Memory B cell (primary cell): ENCODE data around the gene CDK3.

Source experiments
- ATAC-seq: fragments of 150-1000 bp; cut with Tn5 transposase; 2 replicates; pipeline ENCODE4 v1.10.0; 2021; ENCODE audit warnings: low read depth, mild to moderate bottlenecking, moderate library complexity
- DNase-seq, 2 donors: peaks; one replicate each; pipeline ENCODE4 v3.0.0; 2022; ENCODE audit warnings: low spot score in 2 of 2
- H3K27ac Mint-ChIP-seq: one replicate; pipeline ENCODE4 v1.8.0; 2022; ENCODE audit warnings: mild to moderate bottlenecking, moderate library complexity, mixed read lengths
- H3K27me3 Mint-ChIP-seq: one replicate; pipeline ENCODE4 v1.8.0; 2022; ENCODE audit warnings: mixed read lengths
- H3K36me3 Mint-ChIP-seq: one replicate; pipeline ENCODE4 v1.8.0; 2022; ENCODE audit warnings: mild to moderate bottlenecking, mixed read lengths
- H3K4me1 Mint-ChIP-seq: one replicate; pipeline ENCODE4 v1.8.0; 2022; ENCODE audit warnings: mixed read lengths
- H3K4me3 Mint-ChIP-seq: one replicate; pipeline ENCODE4 v1.8.0; 2022; ENCODE audit warnings: mild to moderate bottlenecking, moderate library complexity, mixed read lengths
- H3K9me3 Mint-ChIP-seq: one replicate; pipeline ENCODE4 v1.8.0; 2022; ENCODE audit warnings: mixed read lengths

Gene CDK3

DNA sequence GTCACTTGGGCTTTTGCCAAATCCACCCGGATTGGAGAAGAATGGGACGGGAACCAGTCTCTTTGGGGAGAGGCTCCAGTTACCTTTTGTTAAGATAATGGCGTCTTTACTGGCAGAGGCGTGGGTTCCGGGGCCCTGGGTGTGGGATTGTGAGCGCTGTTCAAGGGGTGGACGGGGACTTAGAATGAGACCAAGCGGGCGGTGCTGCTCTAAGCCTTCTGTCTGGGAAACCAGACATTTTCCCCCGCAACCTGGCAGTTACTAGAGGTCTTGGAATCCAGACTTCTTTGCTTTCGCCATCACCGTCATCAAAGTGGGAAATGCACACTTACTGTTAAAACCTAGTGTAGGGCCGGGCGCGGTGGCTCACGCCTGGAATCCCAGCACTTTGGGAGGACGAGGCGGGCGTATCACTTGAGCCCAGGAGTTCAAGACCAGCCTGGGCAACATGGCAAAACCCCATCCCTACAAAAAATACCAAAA, 20.9 kb upstream of the CDK3 start:
- Mint-ChIP-seq H3K27ac (peak overlapping the region; percentile 99), H3K36me3 (peaks cover 1% of the 10 kb centered on the region), H3K4me3 (peak overlapping the region; percentile 94), H3K4me1 (peaks cover 12% of the 10 kb centered on the region), H3K27me3 (no peaks in the 10 kb centered on the region), H3K9me3 (no peaks in the 10 kb centered on the region)
- ATAC-seq (peak; percentile 30), DNase-seq (no peak)

DNA sequence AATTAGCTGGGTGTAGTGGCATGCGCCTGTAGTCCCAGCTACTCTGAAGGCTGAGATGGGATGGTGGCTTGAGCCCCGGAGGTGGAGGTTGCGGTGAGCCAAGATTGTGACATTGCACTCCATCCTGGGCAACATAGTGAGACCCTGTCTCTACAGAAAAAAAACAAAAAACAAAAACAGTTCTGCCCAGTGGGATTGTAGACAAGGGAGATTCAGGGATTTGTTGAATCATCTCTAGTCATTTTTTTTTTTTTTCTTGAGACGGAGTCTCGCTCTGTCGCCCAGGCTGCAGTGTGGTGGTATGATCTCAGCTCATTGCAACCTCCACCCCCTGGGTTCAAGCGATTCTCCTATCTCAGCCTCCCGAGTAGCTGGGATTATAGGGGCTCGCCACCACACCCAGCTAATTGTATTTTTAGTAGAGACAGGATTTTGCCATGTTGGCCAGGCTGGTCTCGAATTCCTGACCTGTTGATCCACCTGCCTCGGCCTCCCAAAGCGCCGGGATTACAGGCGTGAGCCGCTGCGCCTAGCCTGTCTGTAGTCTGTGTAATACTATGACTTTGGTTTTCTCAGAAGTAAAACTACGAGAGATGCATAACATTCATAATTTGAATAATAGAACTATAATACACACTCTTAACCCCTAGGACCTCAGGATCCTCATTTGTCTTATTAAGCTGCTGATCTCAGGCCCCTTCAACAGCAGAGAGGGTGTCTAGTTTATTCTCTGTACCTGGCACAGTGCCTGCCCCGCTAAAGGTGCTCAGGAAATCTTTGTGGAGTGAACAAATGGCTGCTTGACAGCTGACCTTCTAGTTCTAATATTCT, 20.3 kb upstream of the CDK3 start:
- H3K27ac Mint-ChIP-seq = peak overlapping the region; percentile 99
- no peak for DNase-seq

DNA sequence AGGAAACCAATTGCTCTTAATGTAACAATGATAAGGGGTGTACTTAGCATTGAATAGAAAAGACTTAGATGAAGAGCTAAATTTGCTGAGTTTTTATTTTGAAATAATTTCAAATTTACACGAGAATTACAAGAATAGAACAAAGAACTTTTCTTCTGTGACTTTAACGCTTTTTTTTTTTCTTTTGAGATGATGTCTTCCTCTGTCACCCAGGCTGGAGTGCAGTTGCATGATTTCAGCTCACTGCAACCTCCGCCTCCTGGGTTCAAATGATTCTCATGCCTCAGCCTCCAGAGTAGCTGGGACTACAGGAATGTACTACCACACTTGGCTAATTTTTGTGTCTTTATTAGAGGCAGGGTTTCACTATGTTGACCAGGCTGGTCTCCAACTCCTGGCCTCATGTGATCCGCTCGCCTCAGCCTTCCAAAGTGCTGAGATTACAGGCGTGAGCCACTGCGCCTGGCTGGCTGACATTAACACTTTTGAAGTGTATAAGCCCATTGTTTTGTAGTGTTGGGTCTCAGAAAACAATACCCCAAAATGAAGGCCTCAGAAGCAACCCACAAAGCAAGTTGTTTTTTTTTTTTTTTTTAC, 19.5 kb upstream of the CDK3 start:
- Mint-ChIP-seq H3K27me3 (no peaks in the 10 kb centered on the region), H3K27ac (peak overlapping the region; percentile 99)
- ATAC-seq = no peak

More for the DNA sequence above, 20.3 kb upstream of the CDK3 start:
- H3K9me3 Mint-ChIP-seq = no peaks in the 10 kb centered on the region
- ATAC-seq = no peak
- H3K27me3 Mint-ChIP-seq = no peaks in the 10 kb centered on the region
- H3K36me3 Mint-ChIP-seq = peaks cover 2% of the 10 kb centered on the region
- peaks cover 12% of the 10 kb centered on the region for H3K4me1 Mint-ChIP-seq
- peak overlapping the region; percentile 94 for H3K4me3 Mint-ChIP-seq

DNA sequence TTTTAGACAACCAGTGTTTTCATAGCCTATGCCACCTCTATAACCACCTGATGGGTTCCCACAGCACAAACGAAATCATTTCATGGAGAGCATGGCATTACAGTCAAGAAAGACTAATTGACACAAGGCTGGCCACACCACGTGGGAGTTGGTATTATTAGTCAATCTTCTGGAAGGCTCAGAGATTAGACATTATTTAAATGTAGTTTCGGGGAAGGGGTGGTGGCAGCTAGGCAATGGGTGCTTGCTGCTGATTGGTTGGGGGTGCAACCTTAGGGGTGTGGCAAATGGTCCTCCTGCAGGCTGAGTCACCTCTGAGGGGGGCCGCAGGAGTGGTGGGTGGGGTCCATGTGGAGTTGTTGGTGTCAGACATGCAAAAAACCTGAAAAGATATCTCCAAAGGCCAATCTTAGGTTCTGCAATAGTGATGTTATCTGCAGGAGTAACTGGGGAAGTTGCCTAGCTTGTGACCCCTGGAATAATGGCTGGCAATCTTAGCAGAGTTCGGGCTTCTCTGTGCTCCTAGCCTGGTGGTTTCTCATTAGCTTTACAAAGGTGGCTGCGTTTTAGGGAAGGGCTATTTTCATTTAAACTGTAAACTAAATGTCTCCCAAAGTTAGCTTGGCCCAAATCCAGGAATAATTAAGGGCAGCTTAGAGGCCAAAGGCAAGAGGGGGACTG, 17.0 kb upstream of the CDK3 start:
- ATAC-seq (no peak), DNase-seq (no peak)
- Mint-ChIP-seq H3K27me3 (no peaks in the 10 kb centered on the region), H3K27ac (no peak overlapping the region), H3K4me1 (peaks cover 5% of the 10 kb centered on the region), H3K9me3 (no peaks in the 10 kb centered on the region), H3K4me3 (no peak overlapping the region), H3K36me3 (peaks cover 2% of the 10 kb centered on the region)

More for the DNA sequence above, 19.5 kb upstream of the CDK3 start:
- Mint-ChIP-seq H3K36me3 (peaks cover 2% of the 10 kb centered on the region), H3K9me3 (no peaks in the 10 kb centered on the region), H3K4me3 (peak overlapping the region; percentile 94), H3K4me1 (peaks cover 7% of the 10 kb centered on the region)
- no peak for DNase-seq

DNA sequence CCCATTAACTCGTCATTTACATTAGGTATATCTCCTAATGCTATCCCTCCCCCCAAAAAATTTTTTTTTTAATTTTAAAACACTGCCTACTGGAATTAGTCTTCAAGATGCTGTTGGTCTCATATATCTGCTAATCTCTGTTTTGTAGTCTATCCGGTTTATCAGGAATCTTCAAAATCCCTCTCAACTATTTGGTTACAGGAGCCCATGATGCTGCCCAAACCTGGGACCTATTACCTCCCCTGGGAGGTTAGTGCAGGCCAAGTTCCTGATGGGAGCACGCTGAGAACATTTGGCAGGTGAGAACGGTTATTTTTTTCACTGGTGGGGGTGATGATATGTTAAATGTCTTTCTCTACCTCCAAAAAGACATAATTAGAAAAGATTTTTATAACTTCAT, 14.7 kb upstream of the CDK3 start:
- H3K4me1 Mint-ChIP-seq = no peaks in the 10 kb centered on the region
- peaks cover 3% of the 10 kb centered on the region for H3K36me3 Mint-ChIP-seq
- no peak overlapping the region for H3K27ac Mint-ChIP-seq
- no peaks in the 10 kb centered on the region for H3K9me3 Mint-ChIP-seq
- ATAC-seq (no peak), DNase-seq (no peak)
- H3K4me3 Mint-ChIP-seq = no peak overlapping the region
- H3K27me3 Mint-ChIP-seq = no peaks in the 10 kb centered on the region

DNA sequence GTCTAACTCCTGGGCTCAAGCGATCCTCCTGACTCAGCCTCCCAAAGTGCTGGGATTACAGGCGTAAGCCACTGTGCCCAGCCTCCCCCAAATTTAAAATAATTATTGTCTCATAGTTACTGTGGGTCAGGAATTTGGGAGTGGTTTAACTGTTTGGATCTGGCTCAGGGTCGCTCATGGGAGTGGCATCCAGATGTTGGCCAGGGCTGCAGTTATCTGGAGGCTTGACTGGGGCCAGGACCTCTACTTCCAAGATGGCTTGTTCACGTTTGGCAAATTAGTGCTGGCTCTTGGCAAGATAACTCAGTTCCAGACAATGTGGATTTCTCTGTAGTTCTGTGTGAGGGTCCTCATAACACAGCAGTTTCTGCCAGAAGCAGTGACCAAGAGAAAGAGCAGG, 13.6 kb upstream of the CDK3 start:
- no peaks in the 10 kb centered on the region for H3K27me3 Mint-ChIP-seq
- no peak for ATAC-seq
- H3K4me3 Mint-ChIP-seq = no peak overlapping the region
- H3K9me3 Mint-ChIP-seq = no peaks in the 10 kb centered on the region
- H3K4me1 Mint-ChIP-seq = peaks cover 2% of the 10 kb centered on the region
- no peak for DNase-seq
- H3K36me3 Mint-ChIP-seq = peaks cover 3% of the 10 kb centered on the region
- no peak overlapping the region for H3K27ac Mint-ChIP-seq

DNA sequence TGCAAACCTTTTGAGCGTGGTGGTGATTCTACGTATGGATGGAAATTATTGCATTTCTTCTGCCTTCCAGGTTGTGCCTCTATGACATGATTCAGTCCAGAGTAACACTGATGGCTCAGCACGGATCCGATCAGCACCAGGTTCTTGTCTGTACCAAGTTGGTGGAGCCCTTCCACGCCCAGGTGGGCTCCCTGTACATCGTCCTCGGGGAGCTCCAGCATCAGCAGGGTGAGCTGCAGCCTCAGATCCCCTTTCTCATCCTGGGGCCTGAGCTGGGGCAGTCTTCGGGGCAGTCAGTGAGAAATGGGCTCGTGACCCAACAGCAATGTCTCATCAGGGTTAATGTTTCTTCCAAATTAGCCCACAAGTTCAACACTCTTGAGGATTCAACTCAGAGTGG, 9.3 kb upstream of the CDK3 start:
- peaks cover 3% of the 10 kb centered on the region for H3K36me3 Mint-ChIP-seq
- no peak for ATAC-seq
- no peaks in the 10 kb centered on the region for H3K27me3 Mint-ChIP-seq
- no peak overlapping the region for H3K4me3 Mint-ChIP-seq
- H3K27ac Mint-ChIP-seq = peak overlapping the region; percentile 28
- H3K4me1 Mint-ChIP-seq = peaks cover 4% of the 10 kb centered on the region
- H3K9me3 Mint-ChIP-seq = no peaks in the 10 kb centered on the region
- DNase-seq = no peak

DNA sequence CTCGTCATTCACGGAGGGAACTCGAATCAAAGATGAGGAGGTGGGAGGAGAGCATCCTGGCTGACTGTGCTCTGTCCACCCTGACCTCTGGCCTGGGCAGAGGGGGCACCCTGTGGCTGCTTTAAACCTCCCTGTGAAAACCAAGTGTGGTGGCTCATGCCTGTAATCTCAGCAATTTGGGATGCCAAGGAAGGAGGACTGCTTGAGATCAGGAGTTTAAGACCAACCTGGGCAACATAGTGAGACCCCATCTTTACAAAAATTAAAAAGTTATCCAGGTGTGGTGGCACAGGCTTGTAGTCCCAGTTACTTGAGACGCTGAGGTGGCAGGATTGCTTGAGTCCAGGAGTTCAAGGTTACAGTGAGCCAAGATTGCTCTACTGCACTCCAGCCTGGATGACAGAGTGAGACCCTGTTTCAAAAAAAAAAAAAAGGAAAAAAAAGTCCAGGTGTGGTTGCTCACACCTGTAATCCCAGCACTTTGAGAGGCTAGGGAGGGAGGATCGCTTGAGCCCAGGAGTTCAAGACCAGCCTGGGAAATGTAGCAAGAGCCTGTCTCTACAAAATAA, 5.8 kb upstream of the CDK3 start:
- H3K27me3 Mint-ChIP-seq = no peaks in the 10 kb centered on the region
- DNase-seq = no peak
- H3K4me1 Mint-ChIP-seq = peaks cover 15% of the 10 kb centered on the region
- H3K4me3 Mint-ChIP-seq = no peak overlapping the region
- peaks cover 3% of the 10 kb centered on the region for H3K36me3 Mint-ChIP-seq
- no peak overlapping the region for H3K27ac Mint-ChIP-seq
- H3K9me3 Mint-ChIP-seq = no peaks in the 10 kb centered on the region
- no peak for ATAC-seq

DNA sequence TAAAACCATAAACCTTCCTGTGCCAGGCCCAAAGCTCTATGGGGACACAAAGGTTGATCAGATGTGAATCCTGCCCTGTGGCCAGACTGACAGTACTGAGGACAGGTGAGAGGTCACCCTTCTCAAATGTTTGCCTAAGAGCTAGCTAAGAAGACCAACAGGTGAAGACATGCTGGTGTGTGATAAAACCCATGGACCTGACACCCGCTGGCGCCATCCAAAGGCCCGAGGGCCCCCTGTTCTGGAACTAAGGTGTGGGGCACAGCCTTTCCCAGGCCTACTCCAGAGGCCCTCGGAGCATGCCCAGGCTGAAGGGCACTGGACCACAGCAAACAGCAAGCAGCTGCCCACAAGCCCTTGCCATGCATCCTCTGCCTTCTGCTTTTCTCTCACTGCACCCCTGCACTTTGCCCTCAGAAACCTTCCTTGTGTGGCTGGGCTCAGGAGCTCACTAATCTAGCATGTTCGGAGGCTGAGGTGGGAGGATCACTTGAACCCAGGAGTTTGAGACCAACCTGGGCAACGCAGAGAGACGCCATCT, 5.2 kb upstream of the CDK3 start:
- peaks cover 3% of the 10 kb centered on the region for H3K36me3 Mint-ChIP-seq
- H3K9me3 Mint-ChIP-seq = no peaks in the 10 kb centered on the region
- peaks cover 15% of the 10 kb centered on the region for H3K4me1 Mint-ChIP-seq
- ATAC-seq = no peak
- H3K4me3 Mint-ChIP-seq = no peak overlapping the region
- H3K27ac Mint-ChIP-seq = no peak overlapping the region
- DNase-seq = no peak
- no peaks in the 10 kb centered on the region for H3K27me3 Mint-ChIP-seq

DNA sequence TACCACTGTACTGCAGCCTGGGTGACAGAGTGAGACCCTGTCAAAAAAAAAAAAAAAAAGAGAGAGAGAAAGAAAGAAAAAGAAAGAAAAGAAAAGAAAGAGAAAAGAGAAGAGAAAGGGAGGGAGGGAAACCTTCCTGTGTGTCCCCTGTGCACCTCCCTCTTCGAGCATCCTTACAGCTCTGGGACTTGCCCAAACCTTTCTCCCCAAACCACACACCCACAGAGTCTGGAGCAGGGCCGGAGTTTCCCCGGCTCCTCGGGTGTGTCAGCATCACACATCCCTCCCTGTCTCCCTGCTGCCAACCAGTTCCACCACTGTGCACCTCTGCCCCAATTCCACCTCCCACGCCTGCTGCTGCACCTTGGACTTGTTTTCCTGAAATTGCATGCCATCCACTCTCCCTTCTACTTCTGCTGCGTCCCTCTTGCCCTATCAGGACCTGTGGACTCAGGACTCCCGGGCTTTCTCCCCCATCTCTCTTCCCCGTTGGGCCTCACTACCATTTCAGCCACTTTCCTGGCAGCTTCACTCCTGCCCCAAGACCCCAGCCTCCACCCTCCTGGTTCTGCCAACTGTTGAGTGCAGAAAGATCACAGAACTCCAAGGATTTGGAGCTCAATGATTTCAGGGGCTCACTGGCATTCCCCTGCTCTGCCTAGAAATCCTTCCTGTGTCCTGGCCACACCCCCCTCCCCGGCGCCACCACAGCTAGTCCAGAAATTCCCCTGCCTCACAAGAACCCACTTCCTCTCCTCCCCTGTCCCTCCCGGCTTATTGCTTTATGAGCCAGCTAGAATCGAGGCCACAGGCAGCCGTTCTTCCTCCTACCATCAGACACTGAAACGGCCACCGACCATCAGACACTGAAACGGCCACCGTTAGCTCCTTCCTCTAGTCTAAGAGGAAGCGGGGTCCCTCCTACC, 3.7 kb upstream of the CDK3 start:
- ATAC-seq (peak; percentile 70), DNase-seq (no peak)
- H3K27me3 Mint-ChIP-seq = no peaks in the 10 kb centered on the region
- peak overlapping the region; percentile 39 for H3K4me3 Mint-ChIP-seq
- peak overlapping the region; percentile 61 for H3K27ac Mint-ChIP-seq
- peaks cover 2% of the 10 kb centered on the region for H3K36me3 Mint-ChIP-seq
- H3K4me1 Mint-ChIP-seq = peaks cover 13% of the 10 kb centered on the region
- H3K9me3 Mint-ChIP-seq = no peaks in the 10 kb centered on the region

DNA sequence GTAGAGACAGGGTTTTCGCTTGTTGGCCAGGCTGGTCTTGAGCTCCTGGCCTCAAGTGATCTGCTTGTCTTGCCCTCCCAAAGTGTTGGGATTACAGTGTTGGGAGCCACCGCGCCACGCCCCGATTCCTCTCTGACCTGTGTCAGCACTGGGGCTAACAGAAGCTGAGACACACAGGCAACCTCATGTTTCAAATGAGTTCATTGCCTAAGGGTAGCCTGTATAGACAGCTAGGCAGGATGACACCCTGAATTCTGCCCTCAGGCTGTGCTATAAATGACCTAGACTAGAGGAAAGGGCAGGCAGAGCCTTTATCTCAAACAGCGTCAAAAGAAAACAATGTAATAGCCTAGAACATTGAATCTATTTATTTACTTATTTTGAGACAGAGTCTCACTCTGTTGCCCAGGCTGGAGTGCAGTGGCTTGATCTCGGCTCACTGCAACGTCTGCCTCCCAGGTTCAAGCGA, 2.3 kb upstream of the CDK3 start:
- Mint-ChIP-seq H3K4me1 (peaks cover 11% of the 10 kb centered on the region), H3K27me3 (no peaks in the 10 kb centered on the region), H3K4me3 (no peak overlapping the region), H3K27ac (no peak overlapping the region), H3K9me3 (no peaks in the 10 kb centered on the region), H3K36me3 (no peaks in the 10 kb centered on the region)
- no peak for DNase-seq
- no peak for ATAC-seq

DNA sequence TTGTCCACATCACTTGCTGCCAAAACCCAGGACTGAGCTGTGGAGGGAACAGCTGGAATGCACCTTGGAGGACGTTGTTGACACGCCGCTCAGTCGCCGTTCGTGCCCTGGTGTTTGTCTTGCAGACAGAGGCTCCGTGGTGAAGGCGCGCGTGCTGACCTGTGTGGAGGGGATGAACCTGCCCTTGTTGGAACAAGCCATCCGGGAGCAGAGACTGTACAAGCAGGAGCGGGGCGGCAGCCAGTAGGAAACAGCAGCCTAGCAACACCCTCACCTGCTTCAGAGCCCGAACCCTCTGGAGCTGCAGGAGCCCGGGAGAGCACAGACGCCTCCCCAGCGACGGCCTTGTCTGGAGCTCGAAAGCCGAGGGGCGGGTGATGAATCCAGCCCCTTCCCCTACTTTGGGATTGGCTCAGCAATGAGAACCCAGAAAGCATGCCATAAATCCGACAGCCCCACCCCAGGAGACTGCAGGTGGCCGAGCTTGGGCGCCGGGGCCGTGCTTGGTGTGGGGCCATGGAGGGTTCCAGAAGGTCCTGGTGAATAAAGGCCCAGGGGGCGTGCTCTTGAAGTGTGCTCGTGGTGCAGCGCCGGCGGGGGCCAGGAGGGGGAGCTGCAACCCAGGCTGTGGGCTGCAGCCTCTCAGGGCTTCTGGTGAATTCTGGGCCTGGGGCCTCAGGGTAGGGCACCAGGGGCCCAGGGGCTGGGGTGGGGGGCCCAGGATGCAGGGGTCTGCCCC, 470 bp upstream of the CDK3 start:
- no peaks in the 10 kb centered on the region for H3K27me3 Mint-ChIP-seq
- no peaks in the 10 kb centered on the region for H3K9me3 Mint-ChIP-seq
- no peak overlapping the region for H3K4me3 Mint-ChIP-seq
- no peaks in the 10 kb centered on the region for H3K36me3 Mint-ChIP-seq
- peak; percentile 78 for ATAC-seq
- H3K27ac Mint-ChIP-seq = no peak overlapping the region
- peaks cover 11% of the 10 kb centered on the region for H3K4me1 Mint-ChIP-seq
- peak; percentile 47 to 62 for DNase-seq
